Mononuclear cell (primary cell): ENCODE results near the gene KCNK10. TPM values are rescaled to one million over a fixed set of nuclear protein-coding genes. Genes with fewer than 3 reads are reported as not detected.

Experiments used
- H3K27me3 ChIP-seq: 2 replicates; pipeline ENCODE4 v1.6.0; 2011; ENCODE audit warnings: low read length, control low read depth; ENCODE audit not compliant: insufficient read depth
- H3K4me1 ChIP-seq: 2 replicates; pipeline ENCODE4 v1.5.1; 2011; ENCODE audit warnings: mild to moderate bottlenecking, low read length, control low read depth; ENCODE audit not compliant: insufficient read depth
- H3K4me3 ChIP-seq: 2 replicates; pipeline ENCODE4 v1.5.1; 2011; ENCODE audit warnings: mild to moderate bottlenecking, low read length, moderate library complexity
- H3K9me3 ChIP-seq: 2 replicates; pipeline ENCODE4 v1.5.1; 2011; ENCODE audit warnings: low read depth, mild to moderate bottlenecking, control low read depth, low read length
- total RNA-seq: library from RNA; depleted of rRNA; stranded (reverse); fragments of >200 nt; gene quantifications from one replicate; pipeline ENCODE4 v1.2.3, GENCODE V29; 2012

KCNK10 gene
- total RNA-seq, 1 donor = 0.10 TPM

DNA sequence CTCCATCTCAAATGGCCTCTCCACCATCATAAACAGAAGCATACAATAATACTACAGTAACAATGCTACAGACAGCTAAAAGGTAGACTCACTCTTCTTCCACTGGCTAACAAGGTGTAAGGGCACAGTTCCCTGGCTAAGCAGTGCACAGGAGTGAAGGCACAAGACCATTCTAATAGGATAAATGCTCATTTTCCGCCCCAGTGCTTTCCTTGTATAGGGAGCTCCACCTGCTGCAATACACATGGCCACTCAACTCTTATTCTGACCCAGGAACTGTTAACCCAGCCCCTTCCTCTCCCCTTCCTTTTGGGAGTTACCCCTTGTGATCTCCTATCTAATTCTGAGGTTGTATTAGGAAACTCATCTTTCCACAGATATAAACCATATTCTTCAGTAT, 124.6 kb downstream of the KCNK10 start:
- no peaks in the 10 kb centered on the region for H3K9me3 ChIP-seq
- no peaks in the 10 kb centered on the region for H3K4me1 ChIP-seq
- peaks cover 20% of the 10 kb centered on the region for H3K27me3 ChIP-seq
- H3K4me3 ChIP-seq = no peak overlapping the region

DNA sequence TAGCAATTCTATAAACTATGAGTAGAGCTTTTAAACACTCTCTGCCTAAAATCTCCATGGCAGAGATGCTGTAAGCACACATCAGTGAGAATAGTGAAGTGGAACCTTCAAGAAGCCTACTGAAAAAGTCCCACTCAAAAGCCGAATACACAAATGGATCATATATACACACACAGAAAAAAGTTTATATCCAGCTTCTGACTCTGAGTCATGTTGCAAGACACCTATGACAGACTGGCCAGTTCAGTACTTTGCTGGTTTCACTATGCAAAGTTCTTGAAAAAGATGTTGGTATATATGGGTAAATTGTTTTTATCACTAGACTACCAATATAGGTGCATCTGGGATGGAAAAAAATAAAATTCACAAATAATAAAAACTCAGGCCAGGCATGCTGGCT, 126.1 kb downstream of the KCNK10 start:
- Histone ChIP-seq H3K27me3 (peaks cover 20% of the 10 kb centered on the region), H3K4me3 (no peak overlapping the region), H3K4me1 (no peaks in the 10 kb centered on the region), H3K9me3 (no peaks in the 10 kb centered on the region)

DNA sequence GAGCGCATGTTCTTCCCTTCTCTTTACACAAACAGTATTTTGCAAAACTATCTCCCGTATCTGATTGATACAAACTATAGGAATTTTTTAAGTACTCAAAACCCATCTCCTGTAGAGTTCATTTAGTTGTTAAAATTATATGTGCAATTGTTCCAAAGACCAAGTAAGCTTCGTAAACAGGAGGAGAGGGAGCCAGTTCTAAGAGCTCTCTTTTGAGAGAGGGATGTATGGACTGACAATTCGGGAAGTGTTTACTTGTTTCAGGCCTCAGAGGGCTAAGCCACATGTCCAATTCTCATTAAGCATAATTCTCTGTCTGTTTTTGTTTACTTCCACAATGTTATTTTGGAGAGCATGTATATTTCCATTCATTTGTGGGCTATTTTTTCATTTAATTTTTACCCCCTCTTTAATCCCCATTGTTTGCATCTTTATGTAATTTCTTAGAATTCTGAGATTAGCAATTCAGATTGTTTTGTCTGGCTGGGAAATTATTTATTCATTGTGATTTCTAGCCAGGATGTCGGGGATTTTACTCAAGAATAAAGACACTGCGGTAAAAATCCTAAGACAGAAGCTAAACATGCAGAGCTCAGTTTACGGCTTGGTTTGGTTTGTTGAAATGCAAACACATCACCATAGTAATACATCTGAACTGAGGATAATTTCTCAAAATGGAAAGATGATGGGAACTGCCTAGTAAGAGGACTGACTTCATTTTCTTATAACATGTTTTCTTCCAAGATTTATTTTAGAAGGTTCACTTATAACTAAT, 126.8 kb downstream of the KCNK10 start:
- Histone ChIP-seq H3K4me1 (no peaks in the 10 kb centered on the region), H3K9me3 (no peaks in the 10 kb centered on the region), H3K27me3 (peaks cover 20% of the 10 kb centered on the region), H3K4me3 (no peak overlapping the region)

DNA sequence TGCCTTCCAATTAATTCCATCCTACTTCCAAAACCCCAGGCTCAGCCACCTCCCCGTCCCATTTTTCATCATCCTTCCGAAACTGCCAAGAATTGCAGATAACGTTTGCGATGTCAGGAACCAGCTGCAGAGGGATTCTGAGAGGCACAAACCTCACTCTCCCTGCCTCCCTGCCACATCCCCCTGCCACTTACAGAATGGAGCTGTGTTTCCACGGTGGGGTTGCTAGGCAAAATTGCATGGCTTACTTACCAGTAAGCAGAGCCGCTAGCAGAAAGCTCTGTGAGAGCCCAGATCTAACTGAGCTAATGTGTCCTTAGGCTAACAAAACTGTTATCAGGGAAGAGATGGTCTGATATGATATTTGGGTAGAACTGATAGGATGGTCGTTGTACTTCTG, 127.4 kb downstream of the KCNK10 start:
- no peaks in the 10 kb centered on the region for H3K9me3 ChIP-seq
- no peak overlapping the region for H3K4me3 ChIP-seq
- peaks cover 20% of the 10 kb centered on the region for H3K27me3 ChIP-seq
- no peaks in the 10 kb centered on the region for H3K4me1 ChIP-seq

DNA sequence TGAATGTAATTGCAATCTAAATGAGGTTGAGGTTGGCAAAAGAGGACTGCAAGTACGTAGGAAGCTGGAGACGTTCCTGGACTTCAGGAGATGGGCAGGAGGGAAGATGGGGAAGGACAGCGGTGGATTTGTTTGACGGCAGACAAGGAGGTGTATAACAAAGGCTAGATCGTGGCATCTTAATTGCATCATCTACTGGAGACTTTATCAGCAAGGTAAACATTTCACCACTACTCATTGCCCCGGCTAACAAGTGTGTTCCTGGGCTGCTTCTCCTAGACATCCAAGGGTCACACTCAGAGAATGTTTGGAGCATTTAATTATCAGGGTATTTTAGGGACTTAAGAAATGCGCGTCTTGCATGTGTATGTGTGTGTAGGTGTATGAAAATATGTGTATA, 128.5 kb downstream of the KCNK10 start:
- H3K27me3 ChIP-seq = peaks cover 20% of the 10 kb centered on the region

DNA sequence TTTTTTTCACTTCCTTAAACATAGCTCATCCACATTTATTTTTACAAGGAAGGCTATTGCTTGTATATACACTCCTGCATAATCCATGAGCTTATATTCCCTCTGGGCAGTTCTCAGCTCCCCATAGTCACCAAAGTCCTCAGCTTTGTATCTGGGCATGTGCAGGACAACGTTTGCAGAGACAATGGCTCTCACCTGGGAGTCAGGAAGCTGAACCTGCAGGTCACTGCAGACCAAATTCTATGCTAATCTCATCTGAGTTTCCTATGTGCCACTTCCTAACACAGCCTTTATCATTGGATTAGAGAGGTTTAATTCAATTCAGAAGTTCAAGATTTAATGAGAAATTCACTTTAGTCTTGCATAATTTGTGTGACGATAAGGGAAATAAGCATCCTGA, 131.5 kb downstream of the KCNK10 start:
- H3K9me3 ChIP-seq = no peaks in the 10 kb centered on the region
- no peak overlapping the region for H3K4me3 ChIP-seq
- H3K27me3 ChIP-seq = peaks cover 13% of the 10 kb centered on the region
- H3K4me1 ChIP-seq = peaks cover 6% of the 10 kb centered on the region

More for the DNA sequence above, 128.5 kb downstream of the KCNK10 start:
- no peaks in the 10 kb centered on the region for H3K4me1 ChIP-seq
- H3K9me3 ChIP-seq = no peaks in the 10 kb centered on the region
- no peak overlapping the region for H3K4me3 ChIP-seq

DNA sequence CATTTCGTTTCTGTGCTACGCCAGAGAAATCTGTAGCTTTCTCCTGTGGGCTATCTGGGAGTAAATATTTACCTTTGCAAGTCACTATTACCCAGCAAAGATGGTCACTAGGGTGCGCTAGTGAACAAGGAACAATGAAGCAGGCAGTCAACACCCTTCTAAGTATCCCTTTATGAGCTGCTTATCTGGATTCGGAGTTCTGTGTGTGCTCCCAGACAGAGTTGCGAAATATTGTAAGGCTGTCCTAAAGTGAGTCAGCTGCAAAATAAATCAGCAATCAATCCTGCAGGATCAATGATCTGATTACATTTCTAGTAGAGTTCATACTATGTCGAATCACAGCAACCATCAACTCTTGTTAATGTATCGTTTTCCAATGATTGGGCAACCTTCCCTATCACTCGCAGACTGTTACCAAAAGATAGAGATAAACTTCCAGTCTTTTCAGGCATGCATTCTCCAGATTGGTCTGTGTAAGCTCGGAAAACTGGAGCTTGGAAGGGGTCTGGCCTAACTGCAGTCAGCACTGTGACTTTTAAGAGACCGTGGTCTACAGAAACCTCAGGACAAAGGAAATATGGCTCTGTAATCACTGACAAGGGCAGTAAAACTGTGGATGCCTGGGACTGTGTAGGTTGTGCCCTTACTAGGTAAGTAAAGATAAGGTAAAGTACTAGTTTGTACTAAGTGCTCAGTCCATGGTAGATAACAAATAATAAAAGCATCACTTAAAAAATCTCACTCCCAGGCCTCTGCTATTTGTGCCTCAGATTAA, 133.5 kb downstream of the KCNK10 start:
- peaks cover under 1% of the 10 kb centered on the region for H3K27me3 ChIP-seq
- no peak overlapping the region for H3K4me3 ChIP-seq
- H3K4me1 ChIP-seq = peaks cover 6% of the 10 kb centered on the region
- no peaks in the 10 kb centered on the region for H3K9me3 ChIP-seq

DNA sequence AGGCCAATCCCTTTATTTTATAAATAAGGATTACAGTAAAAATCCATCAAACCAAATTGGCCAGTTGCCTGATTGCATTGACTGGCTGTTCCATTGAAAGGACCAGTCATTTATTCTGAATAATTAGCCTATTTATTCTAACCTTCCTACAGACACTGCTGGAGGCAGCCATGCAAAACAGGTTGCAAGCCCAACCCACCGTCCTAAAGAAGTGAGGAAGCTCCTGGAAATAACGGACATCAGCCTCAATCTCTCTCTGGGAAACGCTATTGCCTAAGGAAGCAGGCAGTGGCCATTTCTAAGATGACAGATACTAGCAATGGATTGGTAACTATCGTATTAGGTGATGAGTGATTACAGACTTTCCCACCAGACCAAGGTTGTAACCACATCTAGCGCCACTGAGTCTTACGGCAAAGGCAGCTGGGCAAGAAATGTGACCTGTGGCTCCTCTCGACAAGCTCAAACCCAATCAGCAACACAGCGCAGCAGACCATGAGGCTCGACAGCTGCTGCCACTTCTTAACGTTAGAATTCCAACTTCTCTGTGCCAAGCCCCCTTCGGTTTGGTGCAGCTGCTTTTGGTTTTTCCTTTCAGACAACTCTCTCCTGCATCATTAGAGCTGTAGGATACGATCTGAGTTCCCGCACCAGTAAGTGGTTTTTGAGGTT, 134.2 kb downstream of the KCNK10 start:
- Histone ChIP-seq H3K4me1 (peaks cover 6% of the 10 kb centered on the region), H3K9me3 (no peaks in the 10 kb centered on the region), H3K27me3 (no peaks in the 10 kb centered on the region), H3K4me3 (no peak overlapping the region)

DNA sequence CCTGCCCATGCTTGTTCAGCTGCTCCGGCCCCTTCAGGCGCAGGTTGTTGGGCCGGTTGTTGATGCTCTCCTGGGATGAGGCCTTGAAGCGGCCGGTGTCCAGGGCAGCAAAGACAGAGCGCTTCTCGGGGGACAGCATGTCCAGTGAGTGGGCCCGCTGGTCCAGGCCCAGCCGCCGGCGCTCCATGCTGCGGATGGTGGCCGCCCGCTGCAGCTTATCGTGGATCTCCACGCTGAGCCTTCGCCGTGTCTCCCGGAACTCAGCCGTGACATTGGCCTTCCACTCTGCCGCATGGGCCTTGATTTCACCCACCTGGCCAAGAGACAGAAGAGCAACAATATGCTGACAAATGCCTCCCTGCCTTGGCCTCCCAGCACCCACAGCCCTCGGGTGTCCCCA, 137.2 kb downstream of the KCNK10 start:
- H3K27me3 ChIP-seq = no peaks in the 10 kb centered on the region
- H3K4me1 ChIP-seq = peaks cover 6% of the 10 kb centered on the region
- H3K9me3 ChIP-seq = no peaks in the 10 kb centered on the region
- H3K4me3 ChIP-seq = no peak overlapping the region

DNA sequence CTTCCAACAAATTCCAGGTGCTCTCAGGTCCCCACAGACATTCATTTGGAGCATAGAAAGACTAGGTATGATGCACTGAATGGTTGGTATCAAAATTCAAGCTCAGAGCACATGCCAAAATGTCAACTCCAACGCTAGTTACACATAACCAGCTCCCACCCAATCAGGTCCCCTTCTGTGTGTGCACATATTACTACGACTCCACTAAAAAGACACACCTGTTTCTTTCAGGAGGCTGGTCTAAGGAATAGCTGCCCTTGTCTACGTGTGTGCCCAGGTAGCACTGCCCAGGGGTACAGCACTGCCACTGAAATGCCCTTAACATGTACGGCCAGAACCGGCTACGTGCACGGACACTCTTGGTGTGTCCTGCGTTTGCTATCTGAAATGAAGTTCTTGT, 138.1 kb downstream of the KCNK10 start:
- Histone ChIP-seq H3K9me3 (no peaks in the 10 kb centered on the region), H3K27me3 (no peaks in the 10 kb centered on the region), H3K4me3 (no peak overlapping the region), H3K4me1 (peaks cover 9% of the 10 kb centered on the region)

DNA sequence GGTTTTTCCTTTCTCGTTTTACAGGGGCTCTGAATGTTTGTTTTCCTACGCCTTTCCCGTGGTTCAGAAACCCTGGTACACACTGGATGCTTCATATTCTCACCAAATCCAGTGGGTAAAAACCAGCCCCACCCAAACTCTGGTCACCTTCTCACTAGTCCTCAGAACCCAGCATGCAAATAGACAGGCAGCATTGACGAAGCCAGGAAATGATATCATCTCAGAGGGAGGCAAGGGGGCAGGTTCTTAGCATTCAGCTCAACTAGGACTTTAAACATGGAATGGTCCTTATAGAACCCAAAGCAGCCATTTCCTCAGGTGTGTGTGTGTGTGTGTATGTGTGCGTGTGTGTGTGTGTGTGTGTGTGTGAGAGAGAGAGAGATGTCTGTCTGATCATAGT, 142.0 kb downstream of the KCNK10 start:
- H3K4me3 ChIP-seq = no peak overlapping the region
- H3K27me3 ChIP-seq = no peaks in the 10 kb centered on the region
- peaks cover 15% of the 10 kb centered on the region for H3K4me1 ChIP-seq
- no peaks in the 10 kb centered on the region for H3K9me3 ChIP-seq

DNA sequence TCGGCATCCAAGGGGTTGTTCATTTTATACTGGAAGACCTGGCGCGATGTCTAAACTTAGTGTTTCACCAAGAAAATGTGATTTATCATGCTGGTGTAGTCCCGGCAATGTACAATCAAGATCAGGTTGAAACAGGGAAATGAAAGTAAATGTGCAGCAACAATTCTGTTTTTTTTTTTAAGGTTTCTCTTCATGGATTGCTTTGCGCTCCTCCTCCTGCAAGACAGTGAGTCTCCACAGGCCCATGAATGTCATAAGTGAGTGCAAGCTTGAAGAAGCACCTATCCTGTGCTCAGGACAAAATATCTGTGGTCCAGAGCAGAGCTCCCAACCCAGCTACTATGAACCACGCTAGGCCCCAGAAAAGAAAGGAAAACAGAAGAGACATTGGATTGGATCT, 143.4 kb downstream of the KCNK10 start:
- no peak overlapping the region for H3K4me3 ChIP-seq
- peaks cover 15% of the 10 kb centered on the region for H3K4me1 ChIP-seq
- no peaks in the 10 kb centered on the region for H3K27me3 ChIP-seq
- no peaks in the 10 kb centered on the region for H3K9me3 ChIP-seq

DNA sequence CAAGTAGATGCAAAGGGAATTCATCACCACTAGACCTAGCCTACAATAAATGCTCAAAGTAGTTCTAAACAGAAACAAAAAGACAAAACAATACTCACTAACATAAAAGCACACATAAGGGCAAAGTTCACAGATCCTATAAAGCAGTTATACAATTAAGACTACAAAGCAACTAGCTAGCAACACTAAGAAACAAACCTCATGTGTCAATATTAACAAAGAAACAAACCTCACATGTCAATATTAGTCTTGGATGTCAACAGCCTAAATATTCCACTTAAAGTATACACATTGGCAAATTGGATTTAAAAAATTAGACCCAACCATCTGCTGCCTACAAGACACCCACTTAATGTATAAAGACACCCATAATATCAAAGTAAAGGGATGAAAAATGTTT, 152.7 kb downstream of the KCNK10 start:
- no peak overlapping the region for H3K4me3 ChIP-seq
- H3K27me3 ChIP-seq = peaks cover 27% of the 10 kb centered on the region
- H3K4me1 ChIP-seq = peaks cover 3% of the 10 kb centered on the region
- H3K9me3 ChIP-seq = no peaks in the 10 kb centered on the region

DNA sequence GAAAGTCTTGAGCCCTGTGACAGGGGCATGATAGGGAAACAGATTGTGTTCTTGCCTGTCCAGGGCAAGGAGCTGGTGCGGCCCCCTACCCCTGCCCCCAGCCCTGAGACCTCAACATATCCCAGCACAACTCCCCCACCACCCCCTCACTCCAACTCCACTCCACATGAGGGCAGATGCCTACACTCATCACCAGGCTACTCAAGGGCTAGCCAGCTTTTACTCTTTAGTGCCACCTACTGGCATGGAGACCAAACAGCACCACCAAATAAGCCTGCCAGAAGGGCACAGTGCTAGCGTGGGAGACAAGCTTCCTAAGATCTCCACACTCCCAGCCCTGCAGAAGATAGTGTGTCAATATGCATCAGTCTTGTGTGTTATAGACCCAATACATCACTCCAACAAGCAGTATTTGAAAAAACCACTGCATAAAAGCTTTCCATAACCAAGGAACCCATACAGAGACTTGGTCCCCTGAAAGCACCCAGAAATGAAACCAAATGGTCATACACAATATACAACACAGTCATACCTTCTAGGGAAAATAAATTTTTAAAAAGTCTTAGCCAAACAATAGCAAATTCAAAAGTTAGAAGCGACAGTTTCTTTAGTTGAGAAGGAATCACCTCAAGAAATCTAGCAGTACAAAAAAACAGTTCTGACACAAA, 154.4 kb downstream of the KCNK10 start:
- H3K4me3 ChIP-seq = no peak overlapping the region
- peaks cover 27% of the 10 kb centered on the region for H3K27me3 ChIP-seq
- peaks cover 6% of the 10 kb centered on the region for H3K4me1 ChIP-seq
- no peaks in the 10 kb centered on the region for H3K9me3 ChIP-seq

DNA sequence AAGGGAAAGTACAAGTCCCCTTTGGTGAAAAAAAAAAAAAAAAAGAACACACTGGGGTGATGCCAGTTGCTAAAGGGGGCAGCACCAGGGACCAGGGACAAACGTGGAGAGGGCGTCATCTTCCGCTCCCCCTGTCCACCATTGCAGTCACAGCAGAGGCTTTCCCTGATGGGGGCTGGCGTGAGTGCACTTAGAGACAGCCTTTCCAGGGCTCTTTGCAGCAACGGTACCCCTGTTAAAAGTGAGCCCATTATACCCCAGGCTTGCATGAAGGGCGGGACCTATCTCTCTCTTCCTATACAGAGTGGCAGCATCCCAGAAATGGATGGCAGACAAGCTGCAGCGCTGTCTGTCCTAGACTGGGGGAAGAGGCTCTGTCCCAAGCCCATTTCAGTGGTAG, 155.0 kb downstream of the KCNK10 start:
- Histone ChIP-seq H3K4me1 (peaks cover 6% of the 10 kb centered on the region), H3K4me3 (no peak overlapping the region), H3K9me3 (no peaks in the 10 kb centered on the region), H3K27me3 (peaks cover 27% of the 10 kb centered on the region)
